Measurements from ENCODE around the gene MRPL40.
"Not testable (repeated sequence)": the region's sequence is repeated elsewhere in the genome, so short reads cannot be mapped to it uniquely, and the experiment has no call there.

Gene MRPL40

DNA sequence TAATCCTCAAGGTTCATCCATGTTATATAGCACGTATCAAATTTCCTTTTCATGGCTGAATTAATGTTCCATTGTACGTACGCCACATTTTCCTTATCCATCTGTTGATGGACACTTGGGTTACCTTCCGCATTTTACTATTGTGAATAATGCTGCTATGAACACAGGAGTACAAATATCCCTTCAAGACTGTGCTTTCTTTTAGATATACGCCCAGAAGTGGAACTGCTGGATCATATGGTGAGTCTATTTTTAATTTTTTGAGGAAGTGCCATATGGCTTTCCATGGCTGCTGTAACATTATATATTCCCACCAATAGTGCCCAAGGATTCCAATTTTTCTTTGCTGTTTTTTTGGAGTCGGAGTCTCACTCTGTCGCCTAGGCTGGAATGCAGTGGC, 6.0 kb downstream of the MRPL40 start:
- Histone ChIP-seq H3K9ac (ENCODE audit: low read depth in 1 of 2, low read length in 2 of 2) (no peak overlapping the region), H3K4me3 (ENCODE audit: low read length in 2 of 2) (no peak overlapping the region), H3K27ac (ENCODE audit: low read depth in 2 of 2, low read length in 2 of 2) (no peak overlapping the region), H3K9me3 (ENCODE audit: control insufficient read depth in 2 of 2, low read length in 2 of 2) (no peaks in the 10 kb centered on the region), H3K4me1 (ENCODE audit: control insufficient read depth in 2 of 2, insufficient read depth in 2 of 2, low read length in 2 of 2) (peaks cover 0 to 3% of the 10 kb centered on the region in 2 donors), H3K36me3 (ENCODE audit: control insufficient read depth in 2 of 2, insufficient read depth in 2 of 2, low read length in 2 of 2) (peaks cover 15 to 32% of the 10 kb centered on the region in 2 donors), H3K27me3 (ENCODE audit: control insufficient read depth in 2 of 2, insufficient read depth in 2 of 2, low read length in 2 of 2) (no peaks in the 10 kb centered on the region)

DNA sequence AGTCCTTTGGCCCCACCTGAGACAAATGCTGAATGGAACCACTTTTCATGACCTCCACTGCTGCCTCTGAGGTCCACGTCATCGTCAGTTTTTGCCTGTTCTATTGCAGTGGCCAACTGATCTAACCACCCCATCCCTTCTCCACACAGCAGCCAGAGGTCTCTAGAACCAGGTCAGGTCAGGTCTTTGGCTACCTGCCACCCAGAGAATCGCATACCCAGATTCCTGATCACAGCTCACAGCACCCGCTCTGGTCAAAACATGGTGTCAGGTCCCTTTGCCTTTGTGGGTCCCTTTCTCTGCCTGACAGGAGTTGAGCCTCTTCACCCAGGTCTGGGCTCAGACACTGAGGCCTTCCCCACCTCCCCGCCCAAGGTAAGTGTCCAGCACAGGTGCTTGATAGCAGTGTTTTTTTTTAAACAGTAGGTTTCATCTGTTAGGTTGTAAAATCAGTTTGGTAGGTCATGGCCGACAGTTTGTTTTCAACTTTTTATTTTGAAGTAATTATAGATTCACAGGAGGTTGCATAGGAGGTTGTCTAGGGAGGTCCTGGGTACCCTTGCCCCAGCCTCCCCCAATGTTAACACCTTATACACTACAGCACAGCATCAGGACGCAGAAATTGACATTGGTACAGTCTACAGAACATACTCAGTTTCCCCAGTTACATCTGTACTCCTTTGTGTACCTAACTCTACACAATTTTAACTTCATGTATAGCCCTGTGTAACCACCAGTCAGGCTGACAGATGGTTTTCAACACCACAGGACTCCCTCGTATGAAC, 8.3 kb downstream of the MRPL40 start:
- no peak overlapping the region for H3K9ac ChIP-seq (ENCODE audit: low read depth in 1 of 2, low read length in 2 of 2)
- peaks cover 11 to 38% of the 10 kb centered on the region in 2 donors for H3K36me3 ChIP-seq (ENCODE audit: control insufficient read depth in 2 of 2, insufficient read depth in 2 of 2, low read length in 2 of 2)

DNA sequence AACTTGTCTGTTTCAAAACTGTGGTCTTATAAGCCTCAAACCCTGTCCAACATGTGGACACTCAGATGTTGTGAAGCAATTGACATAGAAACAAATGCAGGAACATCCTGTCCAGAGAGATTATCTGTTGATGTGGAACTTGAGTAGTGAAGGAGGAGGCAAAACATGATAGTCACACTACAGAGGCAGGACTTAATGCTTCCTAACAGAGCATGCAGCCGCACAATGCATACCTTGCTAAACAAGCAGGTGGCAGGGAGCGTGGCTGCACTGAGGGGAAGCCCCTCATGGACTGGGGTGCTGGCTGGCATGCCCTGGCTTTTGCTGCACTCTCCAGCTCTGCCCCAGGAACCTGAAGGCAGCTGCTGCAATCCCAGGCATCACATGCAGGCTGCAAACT, 9.8 kb downstream of the MRPL40 start:
- Histone ChIP-seq H3K27ac (ENCODE audit: low read depth in 2 of 2, low read length in 2 of 2) (no peak overlapping the region), H3K36me3 (ENCODE audit: control insufficient read depth in 2 of 2, insufficient read depth in 2 of 2, low read length in 2 of 2) (peaks cover 9 to 36% of the 10 kb centered on the region in 2 donors)

More for the DNA sequence above, 8.3 kb downstream of the MRPL40 start:
- Histone ChIP-seq H3K27ac (ENCODE audit: low read depth in 2 of 2, low read length in 2 of 2) (no peak overlapping the region), H3K27me3 (ENCODE audit: control insufficient read depth in 2 of 2, insufficient read depth in 2 of 2, low read length in 2 of 2) (no peaks in the 10 kb centered on the region), H3K4me1 (ENCODE audit: control insufficient read depth in 2 of 2, insufficient read depth in 2 of 2, low read length in 2 of 2) (no peaks in the 10 kb centered on the region), H3K4me3 (ENCODE audit: low read length in 2 of 2) (no peak overlapping the region), H3K9me3 (ENCODE audit: control insufficient read depth in 2 of 2, low read length in 2 of 2) (no peaks in the 10 kb centered on the region)

DNA sequence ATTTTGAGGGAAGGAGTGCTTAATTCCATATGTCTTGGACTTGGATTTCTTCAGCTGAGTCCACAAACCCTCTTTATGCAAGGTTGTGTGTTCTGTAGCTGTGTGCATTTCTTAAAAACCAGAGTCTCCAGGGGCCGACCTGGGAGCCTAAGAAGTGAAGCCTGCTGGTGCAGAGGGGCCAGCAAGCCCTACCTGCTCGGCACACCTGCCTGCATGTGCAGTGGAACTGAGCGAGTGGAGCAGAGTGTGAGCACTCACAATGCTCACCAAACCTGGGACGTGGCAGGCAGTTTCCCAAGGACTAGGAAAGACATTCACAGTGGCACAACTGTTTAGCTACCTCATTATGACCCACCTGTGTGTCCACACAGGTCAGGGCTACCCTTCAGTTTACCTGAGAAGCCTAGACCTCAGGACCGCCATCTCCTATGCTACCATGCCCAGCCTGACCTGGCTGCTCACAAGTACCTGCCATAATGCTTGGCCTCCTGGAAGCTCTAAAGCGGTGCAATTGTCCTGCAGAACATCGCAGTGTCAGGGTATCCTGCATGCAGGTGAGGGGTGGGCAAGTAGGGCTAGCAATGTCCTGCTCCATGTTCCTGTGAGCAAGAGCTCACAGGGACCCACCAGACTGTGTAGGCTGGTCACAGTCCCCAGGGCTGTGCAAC, 11.3 kb downstream of the MRPL40 start:
- H3K9ac ChIP-seq (ENCODE audit: low read depth in 1 of 2, low read length in 2 of 2): no peak overlapping the region
- H3K27ac ChIP-seq (ENCODE audit: low read depth in 2 of 2, low read length in 2 of 2): no peak overlapping the region
- H3K36me3 ChIP-seq (ENCODE audit: control insufficient read depth in 2 of 2, insufficient read depth in 2 of 2, low read length in 2 of 2): peaks cover 9 to 33% of the 10 kb centered on the region in 2 donors
- no peaks in the 10 kb centered on the region for H3K9me3 ChIP-seq (ENCODE audit: control insufficient read depth in 2 of 2, low read length in 2 of 2)
- H3K4me1 ChIP-seq (ENCODE audit: control insufficient read depth in 2 of 2, insufficient read depth in 2 of 2, low read length in 2 of 2): peaks cover 9 to 18% of the 10 kb centered on the region in 2 donors
- H3K4me3 ChIP-seq (ENCODE audit: low read length in 2 of 2): no peak overlapping the region
- no peaks in the 10 kb centered on the region for H3K27me3 ChIP-seq (ENCODE audit: control insufficient read depth in 2 of 2, insufficient read depth in 2 of 2, low read length in 2 of 2)

More for the DNA sequence above, 9.8 kb downstream of the MRPL40 start:
- Histone ChIP-seq H3K4me3 (ENCODE audit: low read length in 2 of 2) (no peak overlapping the region), H3K9me3 (ENCODE audit: control insufficient read depth in 2 of 2, low read length in 2 of 2) (no peaks in the 10 kb centered on the region), H3K27me3 (ENCODE audit: control insufficient read depth in 2 of 2, insufficient read depth in 2 of 2, low read length in 2 of 2) (no peaks in the 10 kb centered on the region), H3K4me1 (ENCODE audit: control insufficient read depth in 2 of 2, insufficient read depth in 2 of 2, low read length in 2 of 2) (peaks cover 7 to 11% of the 10 kb centered on the region in 2 donors), H3K9ac (ENCODE audit: low read depth in 1 of 2, low read length in 2 of 2) (no peak overlapping the region)

DNA sequence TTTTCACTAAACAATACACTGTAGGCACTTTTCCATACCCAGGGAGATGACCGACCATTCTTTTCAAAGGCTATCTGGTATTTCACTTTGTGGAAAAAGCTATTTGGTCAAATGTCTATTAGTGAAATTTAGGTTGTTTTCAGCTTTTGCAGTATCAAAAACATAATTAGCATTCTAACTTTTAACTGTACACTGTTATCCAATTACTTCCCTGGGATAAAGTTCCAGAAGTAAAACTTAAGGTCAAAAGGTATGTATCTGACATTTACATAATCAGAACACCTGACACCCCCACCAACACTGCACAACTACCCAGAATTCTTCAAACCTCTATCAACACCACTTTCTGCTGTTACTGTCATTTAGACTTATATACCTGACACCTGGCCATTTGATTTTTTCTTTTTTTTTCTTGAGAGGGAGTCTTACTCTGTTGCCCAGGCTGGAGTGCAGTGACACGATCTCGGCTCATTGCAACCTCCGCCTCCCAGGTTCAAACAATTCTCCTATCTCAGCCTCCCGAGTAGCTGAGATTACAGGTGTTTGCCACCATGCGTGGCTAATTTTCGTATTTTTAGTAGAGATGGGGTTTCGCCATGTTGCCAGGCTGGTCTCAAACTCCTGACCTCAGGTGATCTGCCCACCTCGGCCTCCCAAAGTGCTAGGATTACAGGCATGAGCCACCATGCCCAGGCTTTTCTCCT, 13.1 kb downstream of the MRPL40 start:
- not testable (repeated sequence) for H3K27me3 ChIP-seq (ENCODE audit: control insufficient read depth in 2 of 2, insufficient read depth in 2 of 2, low read length in 2 of 2); H3K27ac ChIP-seq (ENCODE audit: low read depth in 2 of 2, low read length in 2 of 2); H3K4me3 ChIP-seq (ENCODE audit: low read length in 2 of 2); H3K9ac ChIP-seq (ENCODE audit: low read depth in 1 of 2, low read length in 2 of 2); H3K9me3 ChIP-seq (ENCODE audit: control insufficient read depth in 2 of 2, low read length in 2 of 2)
- Histone ChIP-seq H3K36me3 (ENCODE audit: control insufficient read depth in 2 of 2, insufficient read depth in 2 of 2, low read length in 2 of 2) (peaks cover 9 to 30% of the 10 kb centered on the region in 2 donors), H3K4me1 (ENCODE audit: control insufficient read depth in 2 of 2, insufficient read depth in 2 of 2, low read length in 2 of 2) (peaks cover 9 to 19% of the 10 kb centered on the region in 2 donors)

DNA sequence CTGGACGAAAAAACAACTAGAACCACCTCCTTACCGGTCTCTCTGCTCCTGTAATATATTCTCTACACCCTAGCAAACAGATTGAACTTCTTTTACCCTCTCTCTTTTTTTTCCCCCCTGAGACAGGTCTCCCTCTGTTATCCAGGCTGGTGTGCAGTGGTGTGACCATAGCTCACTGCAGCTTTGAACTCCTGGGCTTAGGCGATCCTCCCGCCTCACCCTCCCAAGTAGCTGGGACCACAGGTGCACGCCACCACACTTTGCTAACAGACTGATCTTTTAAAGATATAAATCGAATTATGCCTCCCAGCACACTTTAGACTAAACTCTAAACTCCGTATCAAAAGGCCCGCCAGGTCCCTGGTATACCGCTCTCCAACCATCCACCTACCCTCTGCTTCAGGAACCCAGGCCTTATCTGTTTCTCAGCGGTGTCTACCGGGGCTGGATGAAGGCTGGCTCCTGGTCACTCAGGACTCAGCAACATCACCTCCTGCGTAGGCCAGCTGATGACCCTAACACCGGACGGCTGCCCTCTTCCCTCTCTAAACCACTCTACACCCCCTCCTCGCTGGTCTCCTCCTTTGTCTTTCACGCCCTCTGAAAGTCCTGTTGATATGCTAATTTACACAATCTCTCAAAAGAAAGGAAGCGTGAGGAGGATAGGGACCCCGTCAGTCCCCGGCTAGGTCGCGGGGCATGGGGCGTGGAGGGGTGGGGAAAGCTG, 14.4 kb downstream of the MRPL40 start:
- Histone ChIP-seq H3K36me3 (ENCODE audit: control insufficient read depth in 2 of 2, insufficient read depth in 2 of 2, low read length in 2 of 2) (peaks cover 12 to 28% of the 10 kb centered on the region in 2 donors), H3K4me3 (ENCODE audit: low read length in 2 of 2) (peak overlapping the region; percentile 85 to 94), H3K9me3 (ENCODE audit: control insufficient read depth in 2 of 2, low read length in 2 of 2) (no peaks in the 10 kb centered on the region), H3K27ac (ENCODE audit: low read depth in 2 of 2, low read length in 2 of 2) (peak overlapping the region; percentile 92 to 93), H3K9ac (ENCODE audit: low read depth in 1 of 2, low read length in 2 of 2) (peak overlapping the region; percentile 89), H3K4me1 (ENCODE audit: control insufficient read depth in 2 of 2, insufficient read depth in 2 of 2, low read length in 2 of 2) (peaks cover 9 to 19% of the 10 kb centered on the region in 2 donors), H3K27me3 (ENCODE audit: control insufficient read depth in 2 of 2, insufficient read depth in 2 of 2, low read length in 2 of 2) (no peaks in the 10 kb centered on the region)

DNA sequence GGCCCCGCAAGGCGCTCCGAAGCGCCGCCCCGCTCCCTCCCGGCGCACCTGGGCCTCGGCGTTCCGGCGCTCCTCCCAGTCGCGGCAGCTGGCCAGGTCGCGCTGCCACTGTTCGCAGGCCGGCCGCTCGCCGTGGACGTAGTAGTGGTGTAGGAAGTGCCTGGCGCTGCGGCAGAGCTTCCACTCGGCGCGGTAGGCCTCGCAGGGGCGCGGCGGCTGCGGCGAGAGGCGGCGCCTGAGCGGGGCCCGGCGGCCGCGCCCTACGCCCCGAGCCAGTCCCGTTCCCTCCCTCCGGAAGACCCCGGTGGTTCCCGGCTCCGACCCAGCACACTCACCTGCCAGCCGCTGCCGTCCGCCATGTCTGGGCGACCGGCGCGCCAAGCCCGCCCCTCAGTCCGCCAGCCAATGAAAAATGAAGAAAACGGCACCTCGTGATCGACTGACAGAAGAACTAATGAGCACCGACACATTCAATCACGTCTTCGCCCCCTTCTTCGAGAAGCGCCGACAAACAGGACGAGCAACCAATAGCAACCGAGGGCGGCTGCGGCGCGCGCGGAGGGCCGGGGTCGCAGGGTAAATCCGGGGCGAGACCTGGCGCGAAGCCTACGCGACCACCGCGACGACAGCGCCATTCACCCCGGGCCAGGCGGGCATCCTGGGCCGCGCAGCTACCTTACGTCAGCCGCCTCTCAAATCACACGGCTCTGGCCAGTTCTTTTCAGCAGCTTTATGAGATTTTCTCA, 15.2 kb downstream of the MRPL40 start, which contains the start of gene C22orf39:
Gene C22orf39 (minus strand): TSS at position 382 of the 746 bp plus-strand sequence. CDS start 23 bp downstream, at position 359.
- no peaks in the 10 kb centered on the region for H3K9me3 ChIP-seq (ENCODE audit: control insufficient read depth in 2 of 2, low read length in 2 of 2)
- H3K9ac ChIP-seq (ENCODE audit: low read depth in 1 of 2, low read length in 2 of 2): peak within 1 kb of the TSS; percentile 89
- H3K4me3 ChIP-seq (ENCODE audit: low read length in 2 of 2): peak within 1 kb of the TSS; percentile 85 to 94
- H3K27ac ChIP-seq (ENCODE audit: low read depth in 2 of 2, low read length in 2 of 2): peak within 1 kb of the TSS; percentile 92 to 93
- no peaks in the 10 kb centered on the region for H3K27me3 ChIP-seq (ENCODE audit: control insufficient read depth in 2 of 2, insufficient read depth in 2 of 2, low read length in 2 of 2)
- peaks cover 9 to 19% of the 10 kb centered on the region in 2 donors for H3K4me1 ChIP-seq (ENCODE audit: control insufficient read depth in 2 of 2, insufficient read depth in 2 of 2, low read length in 2 of 2)
- peaks cover 14 to 26% of the 10 kb centered on the region in 2 donors for H3K36me3 ChIP-seq (ENCODE audit: control insufficient read depth in 2 of 2, insufficient read depth in 2 of 2, low read length in 2 of 2)

DNA sequence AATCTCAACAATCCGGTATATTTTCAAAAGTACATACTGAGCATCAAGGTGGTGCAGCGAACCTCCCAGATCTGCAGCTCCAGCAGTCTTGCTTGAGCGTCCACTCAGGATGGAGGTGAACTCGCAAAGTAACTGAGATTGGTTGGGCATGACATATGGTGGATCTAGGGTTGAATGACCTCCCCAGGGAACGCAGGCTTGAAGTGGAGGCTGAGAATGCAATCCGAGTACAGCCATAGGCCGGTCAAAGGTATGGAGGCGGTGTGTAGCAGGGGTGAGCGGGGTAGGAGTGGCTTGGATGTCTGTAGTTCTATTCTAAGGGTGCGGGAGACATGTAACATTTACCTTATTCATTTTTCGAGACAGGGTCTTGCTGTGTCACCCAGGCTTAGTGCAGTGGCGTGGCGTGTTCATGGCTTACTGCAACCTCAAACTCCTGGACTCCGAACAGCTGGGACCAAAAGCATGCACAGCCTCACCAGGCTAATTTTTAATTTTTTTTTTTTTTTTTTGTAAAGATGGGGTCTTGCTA, 15.8 kb downstream of the MRPL40 start:
- Histone ChIP-seq H3K4me3 (ENCODE audit: low read length in 2 of 2) (peak overlapping the region; percentile 85 to 94), H3K9ac (ENCODE audit: low read depth in 1 of 2, low read length in 2 of 2) (peak overlapping the region; percentile 89), H3K27ac (ENCODE audit: low read depth in 2 of 2, low read length in 2 of 2) (peak overlapping the region; percentile 92 to 93), H3K4me1 (ENCODE audit: control insufficient read depth in 2 of 2, insufficient read depth in 2 of 2, low read length in 2 of 2) (peaks cover 9 to 19% of the 10 kb centered on the region in 2 donors), H3K9me3 (ENCODE audit: control insufficient read depth in 2 of 2, low read length in 2 of 2) (no peaks in the 10 kb centered on the region), H3K27me3 (ENCODE audit: control insufficient read depth in 2 of 2, insufficient read depth in 2 of 2, low read length in 2 of 2) (no peaks in the 10 kb centered on the region), H3K36me3 (ENCODE audit: control insufficient read depth in 2 of 2, insufficient read depth in 2 of 2, low read length in 2 of 2) (peaks cover 14 to 29% of the 10 kb centered on the region in 2 donors)

Measured in mucosa of rectum (tissue), 2 donors.